Cardiac muscle cell (in vitro differentiated cells and primary cell): Measurements from ENCODE around the gene NUDT11. TPM values are rescaled to one million over a fixed set of nuclear protein-coding genes. Genes with fewer than 3 reads are reported as not detected.
"Not testable (repeated sequence)": the region's sequence is repeated elsewhere in the genome, so short reads cannot be mapped to it uniquely, and the experiment has no call there.

Experiments
- DNase-seq, 2 donors: peaks; one replicate each; pipeline versions ENCODE4 v3.0.0 to v3.0.0-alpha.2; 2010 to 2017; ENCODE audit warnings: low read depth in 1 of 2, low spot score in 1 of 2
- H3K27ac ChIP-seq: fragments of 200-600 bp; sonication (generic); 2 replicates; pipeline ENCODE4 v1.5.1; 2016
- H3K27me3 ChIP-seq: fragments of 200-600 bp; sonication (generic); 2 replicates; pipeline ENCODE4 v1.6.0; 2016; ENCODE audit warnings: control low read depth
- H3K36me3 ChIP-seq: fragments of 200-600 bp; sonication (generic); 2 replicates; pipeline ENCODE4 v1.5.1; 2016; ENCODE audit warnings: control low read depth
- H3K4me1 ChIP-seq: fragments of 200-600 bp; sonication (generic); 2 replicates; pipeline ENCODE4 v1.8.1; 2017; ENCODE audit warnings: low read depth, mild to moderate bottlenecking, mixed run types
- H3K4me3 ChIP-seq: fragments of 200-600 bp; sonication (generic); 2 replicates; pipeline ENCODE4 v1.5.1; 2016; ENCODE audit warnings: mild to moderate bottlenecking
- H3K9me3 ChIP-seq: fragments of 200-600 bp; sonication (generic); 2 replicates; pipeline ENCODE4 v1.5.1; 2017; ENCODE audit warnings: low read depth, mild to moderate bottlenecking, control low read depth
- polyA plus RNA-seq: library from polyadenylated mRNA; unstranded; fragments of >200 nt; fragmentation: Nextera tagmentation; extraction: Ambion mirVana; gene quantifications from 2 replicates; pipeline ENCODE4 v1.2.1, GENCODE V29; 2016
- total RNA-seq: library from RNA; depleted of rRNA; stranded (reverse); fragments of >200 nt; gene quantifications from 2 replicates; pipeline ENCODE4 v1.2.3, GENCODE V29; 2016
- TF ChIP-seq, protein P1 (sequence below): IDR thresholded peaks from 2 replicates; pipeline ENCODE4 v1.5.1; 2012; ENCODE audit warnings: low read depth, mild to moderate bottlenecking, low read length

Gene NUDT11
- total and polyA plus RNA-seq, 2 experiments from 2014 or later = 17.6 to 19.4 TPM

GRCh38 chrX:51487960-51488267 is 8.5 kb downstream of the NUDT11 start:
- DNase-seq = no peak
- Histone ChIP-seq H3K4me3 (no peak overlapping the region), H3K9me3 (no peaks in the 10 kb centered on the region), H3K27me3 (no peaks in the 10 kb centered on the region), H3K27ac (no peak overlapping the region), H3K4me1 (no peaks in the 10 kb centered on the region), H3K36me3 (no peaks in the 10 kb centered on the region)
- TF ChIP-seq, protein P1, sequence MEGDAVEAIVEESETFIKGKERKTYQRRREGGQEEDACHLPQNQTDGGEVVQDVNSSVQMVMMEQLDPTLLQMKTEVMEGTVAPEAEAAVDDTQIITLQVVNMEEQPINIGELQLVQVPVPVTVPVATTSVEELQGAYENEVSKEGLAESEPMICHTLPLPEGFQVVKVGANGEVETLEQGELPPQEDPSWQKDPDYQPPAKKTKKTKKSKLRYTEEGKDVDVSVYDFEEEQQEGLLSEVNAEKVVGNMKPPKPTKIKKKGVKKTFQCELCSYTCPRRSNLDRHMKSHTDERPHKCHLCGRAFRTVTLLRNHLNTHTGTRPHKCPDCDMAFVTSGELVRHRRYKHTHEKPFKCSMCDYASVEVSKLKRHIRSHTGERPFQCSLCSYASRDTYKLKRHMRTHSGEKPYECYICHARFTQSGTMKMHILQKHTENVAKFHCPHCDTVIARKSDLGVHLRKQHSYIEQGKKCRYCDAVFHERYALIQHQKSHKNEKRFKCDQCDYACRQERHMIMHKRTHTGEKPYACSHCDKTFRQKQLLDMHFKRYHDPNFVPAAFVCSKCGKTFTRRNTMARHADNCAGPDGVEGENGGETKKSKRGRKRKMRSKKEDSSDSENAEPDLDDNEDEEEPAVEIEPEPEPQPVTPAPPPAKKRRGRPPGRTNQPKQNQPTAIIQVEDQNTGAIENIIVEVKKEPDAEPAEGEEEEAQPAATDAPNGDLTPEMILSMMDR = no peak

- Histone ChIP-seq H3K4me3 (no peak overlapping the region), H3K9me3 (no peaks in the 10 kb centered on the region), H3K27me3 (no peaks in the 10 kb centered on the region), H3K4me1 (no peaks in the 10 kb centered on the region), H3K36me3 (no peaks in the 10 kb centered on the region), H3K27ac (no peak overlapping the region)
- DNase-seq = no peak
- TF ChIP-seq, protein P1 = no peak
These were observed 11.8 kb downstream of the NUDT11 start for GRCh38 chrX:51484616-51485015.

GRCh38 chrX:51482411-51482810 is 14.0 kb downstream of the NUDT11 start:
- H3K4me1 ChIP-seq, H3K9me3 ChIP-seq, H3K27ac ChIP-seq, DNase-seq, H3K27me3 ChIP-seq, H3K36me3 ChIP-seq, H3K4me3 ChIP-seq: not testable (repeated sequence)

DNA sequence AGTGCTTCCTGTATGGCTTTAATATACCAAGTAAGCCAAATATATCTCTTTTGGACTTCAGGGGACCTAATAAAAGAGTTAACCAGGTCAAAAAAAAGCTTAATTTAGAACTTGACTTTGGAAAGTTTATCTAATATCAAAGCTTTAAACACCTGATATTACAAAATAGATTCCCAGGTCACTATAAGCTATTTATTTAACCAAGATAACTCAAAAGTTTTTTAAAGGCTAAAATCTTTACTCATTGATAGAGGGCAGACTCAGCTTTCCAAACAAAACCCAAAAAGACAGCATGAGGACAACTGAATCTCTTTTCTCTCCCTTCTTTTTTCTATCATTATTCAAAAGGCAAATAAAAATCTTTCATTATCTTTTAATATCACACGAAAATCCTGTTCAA is 19.5 kb downstream of the NUDT11 start:
- no peaks in the 10 kb centered on the region for H3K9me3 ChIP-seq
- H3K4me1 ChIP-seq = no peaks in the 10 kb centered on the region
- TF ChIP-seq, protein P1 = no peak
- no peak overlapping the region for H3K27ac ChIP-seq
- H3K4me3 ChIP-seq = no peak overlapping the region
- DNase-seq = no peak
- no peaks in the 10 kb centered on the region for H3K36me3 ChIP-seq
- no peaks in the 10 kb centered on the region for H3K27me3 ChIP-seq

- TF ChIP-seq, protein P1 = no peak
These were observed 33.1 kb downstream of the NUDT11 start for GRCh38 chrX:51463322-51463721.

GRCh38 chrX:51461053-51462044 is 35.0 kb downstream of the NUDT11 start:
- Histone ChIP-seq H3K9me3 (no peaks in the 10 kb centered on the region), H3K36me3 (no peaks in the 10 kb centered on the region), H3K27ac (no peak overlapping the region), H3K4me3 (no peak overlapping the region), H3K27me3 (no peaks in the 10 kb centered on the region), H3K4me1 (no peaks in the 10 kb centered on the region)
- TF ChIP-seq, protein P1 = peak; percentile 63
- peak; percentile 46 to 50 for DNase-seq

More at GRCh38 chrX:51463322-51463721, 33.1 kb downstream of the NUDT11 start:
- no peaks in the 10 kb centered on the region for H3K27me3 ChIP-seq
- no peak overlapping the region for H3K27ac ChIP-seq
- no peak overlapping the region for H3K4me3 ChIP-seq
- no peaks in the 10 kb centered on the region for H3K4me1 ChIP-seq
- no peaks in the 10 kb centered on the region for H3K36me3 ChIP-seq
- DNase-seq = no peak
- no peaks in the 10 kb centered on the region for H3K9me3 ChIP-seq
